Stimulated activated CD4-positive, alpha-beta T cell treated with anti-CD3 and anti-CD28 coated beads, Interleukin-2, amount 100 ng/mL, for 4 hours (primary cell): ENCODE measurements around the gene IGF2BP1.
"Not testable (repeated sequence)": the region's sequence is repeated elsewhere in the genome, so short reads cannot be mapped to it uniquely, and the experiment has no call there.

ENCODE experiments used
- DNase-seq: peaks from one replicate; pipeline ENCODE4 v3.0.0-alpha.2; 2020; ENCODE audit warnings: low read depth

Gene IGF2BP1

DNA sequence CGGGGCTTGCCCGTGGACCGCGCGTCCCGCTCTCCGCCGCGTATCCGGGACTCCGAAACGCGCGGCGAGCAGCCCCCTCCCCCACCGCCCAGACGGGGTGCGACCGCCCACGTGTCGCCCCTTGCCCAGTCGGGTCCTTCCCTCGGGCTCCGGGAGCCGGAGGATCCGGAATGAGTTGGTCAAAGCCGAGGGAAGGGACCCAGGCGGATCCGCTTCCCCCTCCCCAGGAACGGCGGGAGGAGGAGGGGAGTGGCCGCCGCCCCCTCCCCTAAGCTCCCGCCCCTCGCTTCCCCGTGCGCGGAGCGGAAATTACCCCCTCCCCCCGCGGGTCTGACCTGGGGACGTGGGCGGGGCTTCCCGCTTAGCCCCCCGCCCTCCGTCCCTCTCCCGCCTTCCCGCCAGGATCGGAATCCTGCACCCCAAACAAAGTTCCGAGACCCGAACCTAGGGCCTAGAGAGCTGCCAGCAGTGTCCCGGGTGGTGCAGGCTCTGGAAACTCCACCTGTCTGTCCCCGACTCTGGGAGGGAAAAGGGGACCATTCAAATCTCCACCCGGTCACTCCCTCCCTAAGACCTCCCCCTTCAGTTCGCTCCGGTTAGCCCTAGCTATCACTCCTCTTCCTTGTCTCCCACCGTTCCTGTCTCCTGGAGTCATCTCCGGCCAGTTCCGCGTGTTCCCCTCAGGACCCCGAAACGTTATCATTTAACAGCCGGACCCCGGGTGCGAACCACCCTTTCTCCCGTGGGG, 1.0 kb upstream of the IGF2BP1 start:
- DNase-seq, result no peak

GRCh38 chr17:48996722-48997102, 473 bp upstream of the IGF2BP1 start:
- DNase-seq, result no peak

- DNase-seq, result no peak
These were observed 822 bp downstream of the IGF2BP1 start for GRCh38 chr17:48997827-48998586.

GRCh38 chr17:48998587-48999440, 1.6 kb downstream of the IGF2BP1 start:
- DNase-seq, result no peak

GRCh38 chr17:49000943-49001342, 3.8 kb downstream of the IGF2BP1 start:
- DNase-seq, result no peak

- DNase-seq, result no peak
These were observed 4.5 kb downstream of the IGF2BP1 start for GRCh38 chr17:49001671-49002070.

- DNase-seq, result no peak
These were observed 5.1 kb downstream of the IGF2BP1 start for GRCh38 chr17:49002331-49002730.

GRCh38 chr17:49002766-49003165, 5.6 kb downstream of the IGF2BP1 start:
- DNase-seq, result no peak

- DNase-seq, result no peak
These were observed 6.6 kb downstream of the IGF2BP1 start for GRCh38 chr17:49003557-49004511.

DNA sequence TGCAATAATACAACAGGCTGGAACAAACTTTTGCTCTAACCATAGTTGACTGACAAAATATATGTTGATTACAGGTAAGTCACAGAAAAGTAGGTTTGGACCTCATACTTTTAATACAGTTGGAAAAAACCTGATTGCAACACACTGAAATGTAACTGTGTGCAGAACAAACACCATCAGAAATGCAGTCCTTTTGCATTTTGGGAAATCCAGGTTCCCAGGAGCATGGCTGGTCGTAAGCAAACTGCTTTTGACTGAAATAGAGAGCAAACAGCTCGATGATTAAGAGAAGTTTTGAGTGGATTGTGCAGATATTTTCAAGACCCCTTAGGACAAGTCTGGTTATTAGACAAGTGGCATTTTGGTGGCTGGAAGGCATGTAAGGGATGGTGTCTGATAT, 8.0 kb downstream of the IGF2BP1 start:
- DNase-seq, result no peak

DNA sequence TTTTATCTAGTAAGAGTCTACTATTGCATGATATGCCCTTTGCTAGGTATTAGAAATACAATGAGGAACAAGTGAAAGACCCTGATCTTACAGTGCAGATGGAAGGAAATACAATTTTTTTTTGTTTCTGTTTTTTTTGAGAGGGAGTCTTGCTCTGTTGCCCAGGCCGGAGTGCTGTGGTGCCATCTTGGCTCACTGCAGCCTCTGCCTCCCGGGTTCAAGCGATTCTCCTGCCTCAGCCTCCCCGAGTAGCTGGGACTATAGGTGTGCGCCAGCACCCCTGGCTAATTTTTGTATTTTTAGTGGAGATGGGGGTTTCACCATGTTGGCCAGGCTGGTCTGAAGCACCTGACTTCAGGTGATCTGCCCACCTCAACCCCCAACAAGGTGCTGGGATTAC, 11.7 kb downstream of the IGF2BP1 start:
- DNase-seq, result not testable (repeated sequence)

GRCh38 chr17:49012769-49013255, 15.6 kb downstream of the IGF2BP1 start:
- DNase-seq, result no peak

GRCh38 chr17:49013311-49014213, 16.4 kb downstream of the IGF2BP1 start:
- no peak for DNase-seq

GRCh38 chr17:49015179-49015923, 18.2 kb downstream of the IGF2BP1 start:
- DNase-seq, result no peak

- DNase-seq, result no peak
These were observed 19.0 kb downstream of the IGF2BP1 start for GRCh38 chr17:49015924-49016774.

GRCh38 chr17:49016775-49017463, 19.7 kb downstream of the IGF2BP1 start:
- no peak for DNase-seq

DNA sequence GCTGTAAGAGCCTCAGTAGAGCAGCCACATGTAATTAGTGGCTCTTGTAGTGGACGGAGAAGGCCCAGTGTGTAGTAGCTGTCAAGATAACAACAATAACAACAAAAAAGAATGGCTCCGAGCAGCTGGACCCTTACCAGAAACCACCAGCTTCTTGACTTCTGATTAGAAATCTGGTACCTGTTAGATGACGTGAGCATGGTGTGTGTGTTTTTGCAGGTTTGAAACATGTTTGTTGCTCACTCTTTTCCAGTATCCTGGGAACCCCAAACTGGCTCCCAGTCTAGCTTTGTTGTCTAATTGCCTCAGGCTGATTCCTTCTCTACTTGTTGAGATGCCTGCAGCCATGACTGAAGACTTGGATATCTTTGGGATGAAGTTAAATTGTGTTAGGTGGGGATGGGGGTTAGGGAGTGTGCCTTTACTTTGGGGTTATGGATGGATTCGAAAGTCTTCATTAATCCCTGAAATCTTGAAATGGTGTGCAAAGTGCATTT, 21.0 kb downstream of the IGF2BP1 start:
- no peak for DNase-seq

- no peak for DNase-seq
These were observed 21.6 kb downstream of the IGF2BP1 start for GRCh38 chr17:49018748-49019147.
